Measurements from ENCODE around the gene COL16A1. TPM values are rescaled to one million over a fixed set of nuclear protein-coding genes. Genes with fewer than 3 reads are reported as not detected.

The COL16A1 gene
- total RNA-seq, result 0.67 and 2.1 TPM in 2 replicates
- long read RNA-seq, result 0 reads

DNA sequence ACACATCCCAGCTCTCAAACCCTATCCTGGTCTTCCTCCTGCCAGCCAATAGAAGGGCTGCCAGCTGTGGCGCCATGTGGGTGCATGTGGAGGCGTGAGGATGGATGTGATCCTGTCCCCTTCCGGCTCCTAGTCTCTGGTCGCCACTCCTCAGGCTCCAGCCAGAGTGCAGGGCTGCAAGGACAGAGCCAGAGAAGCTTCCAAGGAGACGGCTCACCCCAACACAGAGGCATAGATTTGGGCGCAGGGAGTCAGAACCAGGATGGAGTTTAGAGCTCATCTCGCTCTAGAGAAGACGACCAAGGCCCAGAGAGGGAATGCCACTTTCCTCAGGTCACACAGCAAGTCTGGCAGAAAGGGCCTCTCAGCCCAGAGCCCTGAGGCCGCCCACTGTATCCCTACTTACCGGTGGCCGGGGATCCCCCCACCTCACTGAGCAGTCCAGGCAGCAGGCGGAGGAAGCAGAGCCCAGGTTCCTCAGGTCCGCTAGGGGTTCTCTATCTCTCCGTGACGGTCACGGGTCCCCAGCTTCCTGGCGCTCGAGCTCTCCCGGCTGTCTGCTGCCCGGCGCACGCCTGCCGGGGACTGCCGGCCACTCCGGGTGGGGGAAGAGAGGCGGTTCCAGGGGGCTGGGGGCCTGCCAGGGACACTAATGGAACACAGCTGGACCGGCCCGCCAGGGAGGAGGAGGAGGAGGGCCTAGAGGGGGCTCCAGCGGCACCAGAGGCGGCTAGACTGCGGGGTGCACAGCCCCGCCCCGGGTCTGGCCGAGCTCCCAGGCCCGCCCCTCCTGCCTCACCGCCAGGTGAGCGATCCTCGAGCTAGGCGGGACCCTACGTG is at the start of gene COL16A1:
Gene COL16A1, minus strand, starts transcription at position 587 of the 840 bp plus-strand sequence. CDS start 1,824 bp downstream, outside the sequence.
- no peaks in the 10 kb centered on the region for H3K9me3 Mint-ChIP-seq (ENCODE audit: low read depth)

GRCh38 chr1:31752952-31753475 is 49.2 kb upstream of the COL16A1 start:
- Mint-ChIP-seq H3K4me1 (ENCODE audit: low read depth) (peaks cover 2% of the 10 kb centered on the region), H3K27ac (no peak overlapping the region), H3K36me3 (ENCODE audit: insufficient read depth) (no peaks in the 10 kb centered on the region), H3K4me3 (ENCODE audit: low read depth) (no peak overlapping the region), H3K27me3 (peaks cover 27% of the 10 kb centered on the region), H3K9me3 (ENCODE audit: low read depth) (no peaks in the 10 kb centered on the region)
- TF ChIP-seq CTCF (IDR thresholded peaks at IDR 0.05; ENCODE audit: unreplicated experiment), result no peak
- DNase-seq (ENCODE audit: low spot score, unreplicated experiment), result no peak

More for the DNA sequence above, at the start of gene COL16A1:
- TF ChIP-seq CTCF (IDR thresholded peaks at IDR 0.05; ENCODE audit: unreplicated experiment), result no peak
- no peak for DNase-seq (ENCODE audit: low spot score, unreplicated experiment)
- H3K36me3 Mint-ChIP-seq (ENCODE audit: insufficient read depth), result no peaks in the 10 kb centered on the region
- no peak within 1 kb of the TSS for H3K27ac Mint-ChIP-seq
- H3K27me3 Mint-ChIP-seq, result peaks cover 78% of the 10 kb centered on the region
- H3K4me1 Mint-ChIP-seq (ENCODE audit: low read depth), result peaks cover 9% of the 10 kb centered on the region
- H3K4me3 Mint-ChIP-seq (ENCODE audit: low read depth), result peak within 1 kb of the TSS; percentile 33

GRCh38 chr1:31752258-31752657 is 48.4 kb upstream of the COL16A1 start:
- DNase-seq (ENCODE audit: low spot score, unreplicated experiment), result no peak
- Mint-ChIP-seq H3K27ac (no peak overlapping the region), H3K36me3 (ENCODE audit: insufficient read depth) (no peaks in the 10 kb centered on the region), H3K27me3 (peaks cover 31% of the 10 kb centered on the region), H3K4me1 (ENCODE audit: low read depth) (peaks cover 2% of the 10 kb centered on the region), H3K4me3 (ENCODE audit: low read depth) (no peak overlapping the region), H3K9me3 (ENCODE audit: low read depth) (no peaks in the 10 kb centered on the region)
- no peak for TF ChIP-seq CTCF (IDR thresholded peaks at IDR 0.05; ENCODE audit: unreplicated experiment)

DNA sequence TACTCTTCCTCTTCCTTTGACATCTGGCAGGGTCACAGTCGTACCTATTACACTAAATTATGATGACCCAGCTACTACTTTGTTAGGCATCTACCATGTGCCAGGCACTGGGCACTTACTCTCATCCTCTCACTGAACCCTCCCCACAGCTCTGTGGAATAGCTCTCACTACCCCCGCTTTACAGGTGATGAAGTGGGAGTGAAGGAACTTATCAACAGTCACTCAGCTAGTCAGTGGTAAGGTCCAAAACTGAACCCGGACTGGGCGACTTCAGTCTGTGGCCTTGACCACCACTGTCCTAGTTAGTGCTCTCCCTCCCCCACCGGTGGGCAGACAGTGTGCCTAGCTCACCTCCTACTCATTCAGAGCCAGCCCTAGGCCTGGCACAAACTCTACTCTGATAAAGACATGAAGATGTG is 48.0 kb upstream of the COL16A1 start:
- no peak for DNase-seq (ENCODE audit: low spot score, unreplicated experiment)
- TF ChIP-seq CTCF (IDR thresholded peaks at IDR 0.05; ENCODE audit: unreplicated experiment), result no peak
- Mint-ChIP-seq H3K36me3 (ENCODE audit: insufficient read depth) (no peaks in the 10 kb centered on the region), H3K9me3 (ENCODE audit: low read depth) (no peaks in the 10 kb centered on the region), H3K27ac (no peak overlapping the region), H3K4me3 (ENCODE audit: low read depth) (no peak overlapping the region), H3K27me3 (peaks cover 36% of the 10 kb centered on the region), H3K4me1 (ENCODE audit: low read depth) (peaks cover 2% of the 10 kb centered on the region)

GRCh38 chr1:31750858-31751510 is 47.2 kb upstream of the COL16A1 start:
- no peak for TF ChIP-seq CTCF (IDR thresholded peaks at IDR 0.05; ENCODE audit: unreplicated experiment)
- DNase-seq (ENCODE audit: low spot score, unreplicated experiment), result no peak
- Mint-ChIP-seq H3K4me1 (ENCODE audit: low read depth) (peaks cover 2% of the 10 kb centered on the region), H3K9me3 (ENCODE audit: low read depth) (no peaks in the 10 kb centered on the region), H3K27me3 (peaks cover 40% of the 10 kb centered on the region), H3K36me3 (ENCODE audit: insufficient read depth) (no peaks in the 10 kb centered on the region), H3K4me3 (ENCODE audit: low read depth) (no peak overlapping the region), H3K27ac (no peak overlapping the region)
